Mesodermal cell (in vitro differentiated cells): ENCODE measurements around the gene ATPAF1.

Source experiments
- H3K27ac ChIP-seq: 2 replicates; pipeline ENCODE4 v1.7.0; 2013; ENCODE audit warnings: mild to moderate bottlenecking, low read depth, low read length, moderate library complexity; ENCODE audit not compliant: severe bottlenecking
- H3K36me3 ChIP-seq: 2 replicates; pipeline ENCODE4 v1.7.1; 2013; ENCODE audit warnings: mild to moderate bottlenecking, low read length, moderate library complexity; ENCODE audit not compliant: control insufficient read depth, insufficient read depth
- H3K4me1 ChIP-seq: one replicate; pipeline ENCODE4 v1.7.1; 2013; ENCODE audit warnings: mild to moderate bottlenecking, low read length; ENCODE audit not compliant: insufficient read depth, control insufficient read depth, poor library complexity, severe bottlenecking
- H3K4me3 ChIP-seq: 2 replicates; pipeline ENCODE4 v1.7.0; 2013; ENCODE audit warnings: low read length, control low read depth, mild to moderate bottlenecking; ENCODE audit not compliant: insufficient read depth, poor library complexity, severe bottlenecking; ENCODE audit errors: extremely low read depth
- H3K9me3 ChIP-seq: 2 replicates; pipeline ENCODE4 v1.7.1; 2013; ENCODE audit warnings: mild to moderate bottlenecking, low read length, moderate library complexity; ENCODE audit not compliant: control insufficient read depth
- WGBS, 2 experiments: methylation state at CpG; one replicate each; pipeline ENCODE4 v1.1.5; 2013; ENCODE audit warnings: missing lambda C conversion rate in 2 of 2; ENCODE audit not compliant: insufficient coverage in 2 of 2; 5-methylcytosine and 5-hydroxymethylcytosine counted together

ATPAF1 gene

GRCh38 chr1:46589529-46589928 lies 78.6 kb downstream of the ATPAF1 start:
- no peak overlapping the region for H3K4me3 ChIP-seq
- WGBS, 2 experiments = 91 to 100% methylated on average over 3 of the region's 3 CpGs
- no peak overlapping the region for H3K27ac ChIP-seq
- H3K4me1 ChIP-seq = no peaks in the 10 kb centered on the region
- H3K36me3 ChIP-seq = peaks cover 76% of the 10 kb centered on the region
- H3K9me3 ChIP-seq = no peaks in the 10 kb centered on the region

DNA sequence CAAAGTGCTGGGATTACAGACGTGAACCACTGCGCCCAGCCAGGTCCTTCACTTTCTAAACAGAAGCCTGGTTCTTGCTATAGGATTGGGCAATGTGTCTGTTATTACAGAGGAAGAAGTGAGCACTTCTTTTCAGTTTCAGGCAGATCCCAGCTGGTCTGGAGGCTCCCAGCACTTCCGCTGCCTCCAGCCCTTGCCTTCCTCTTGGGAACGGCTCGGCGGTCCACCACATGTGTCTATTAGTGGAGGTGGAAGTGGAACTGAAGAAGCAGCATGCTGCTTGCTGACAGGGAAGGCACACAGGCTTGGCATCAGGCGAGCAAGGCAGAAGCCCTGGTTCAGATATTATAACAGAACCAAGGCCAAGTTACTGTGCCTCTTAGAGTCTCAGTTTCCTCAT lies 81.1 kb downstream of the ATPAF1 start:
- Histone ChIP-seq H3K27ac (no peak overlapping the region), H3K4me3 (no peak overlapping the region), H3K4me1 (no peaks in the 10 kb centered on the region), H3K9me3 (no peaks in the 10 kb centered on the region), H3K36me3 (peaks cover 76% of the 10 kb centered on the region)
- WGBS, 2 experiments = 93 to 100% methylated on average over 7 of the region's 7 CpGs

DNA sequence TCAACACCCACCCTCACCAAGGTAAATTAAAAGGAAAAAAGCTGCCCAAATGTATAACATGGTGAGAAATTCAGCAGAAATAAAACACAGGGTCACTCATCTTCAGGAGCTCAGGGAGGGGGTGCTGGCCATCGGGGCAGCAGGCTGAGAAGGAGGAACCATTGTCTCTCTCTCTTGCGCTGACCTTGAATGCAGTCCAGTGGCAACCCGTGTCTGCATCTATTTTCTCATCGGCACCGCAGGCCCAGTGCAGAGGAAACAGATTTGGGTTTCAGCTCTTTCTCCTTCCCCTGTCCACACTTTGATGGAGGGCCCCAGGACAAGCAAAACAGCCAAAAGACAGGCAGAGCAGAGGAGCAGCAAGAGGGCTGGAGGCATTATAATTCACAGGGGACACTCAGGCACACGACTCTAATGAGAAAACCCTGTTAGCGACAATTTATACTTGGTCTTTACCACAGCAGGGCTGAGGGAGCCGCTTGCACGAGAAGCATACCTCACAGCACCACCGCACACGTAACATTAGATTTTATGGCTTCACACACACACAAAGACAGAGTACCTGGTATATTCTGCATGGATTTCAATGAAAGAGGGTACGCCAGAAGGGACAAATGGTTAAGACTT lies 82.7 kb downstream of the ATPAF1 start:
- H3K9me3 ChIP-seq = no peaks in the 10 kb centered on the region
- H3K4me3 ChIP-seq = no peak overlapping the region
- H3K4me1 ChIP-seq = no peaks in the 10 kb centered on the region
- H3K36me3 ChIP-seq = peaks cover 70% of the 10 kb centered on the region
- no peak overlapping the region for H3K27ac ChIP-seq
- 88 to 95% methylated on average over 8 to 9 of the region's 12 CpGs for WGBS, 2 experiments

- WGBS, 2 experiments = 77 to 78% methylated on average over 3 of the region's 5 CpGs
- Histone ChIP-seq H3K4me3 (no peak overlapping the region), H3K36me3 (peaks cover 69% of the 10 kb centered on the region), H3K4me1 (no peaks in the 10 kb centered on the region), H3K9me3 (no peaks in the 10 kb centered on the region), H3K27ac (no peak overlapping the region)
Observed at GRCh38 chr1:46583494-46583893, 84.7 kb downstream of the ATPAF1 start.

DNA sequence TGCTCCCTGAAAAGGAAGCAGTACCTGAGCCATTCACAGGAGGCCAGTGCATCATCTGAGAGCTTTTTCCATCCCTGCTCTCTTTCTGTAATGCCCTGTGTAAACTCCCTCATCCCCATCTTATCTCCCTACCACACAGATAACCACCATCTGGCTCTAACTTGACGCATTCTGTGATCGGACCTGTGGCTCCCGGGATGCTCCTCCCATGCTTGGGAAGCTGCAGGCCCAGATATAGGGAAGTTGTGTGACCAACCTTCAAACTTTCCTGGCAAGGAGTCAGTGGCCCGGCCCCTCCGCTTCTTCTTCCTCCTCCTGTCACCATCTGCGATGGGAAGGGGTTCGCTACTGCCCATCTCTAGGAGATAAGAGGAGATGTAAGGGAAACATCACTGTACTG lies 85.2 kb downstream of the ATPAF1 start:
- H3K4me1 ChIP-seq = no peaks in the 10 kb centered on the region
- no peak overlapping the region for H3K4me3 ChIP-seq
- no peaks in the 10 kb centered on the region for H3K9me3 ChIP-seq
- 76 to 81% methylated on average over 3 to 5 of the region's 7 CpGs for WGBS, 2 experiments
- no peak overlapping the region for H3K27ac ChIP-seq
- peaks cover 69% of the 10 kb centered on the region for H3K36me3 ChIP-seq
